Right atrium auricular region (tissue), 2 donors: Measurements from ENCODE around the gene LEMD2. TPM values are rescaled to one million over a fixed set of nuclear protein-coding genes. Genes with fewer than 3 reads are reported as not detected.

Experiments
- DNase-seq: peaks from one replicate; pipeline ENCODE4 v3.0.0-alpha.2; 2019; ENCODE audit warnings: low spot score
- H3K27ac ChIP-seq, 2 donors: fragments of 200-600 bp; sonication (generic); 1 replicate in 1 of 2; 2 replicates in 1 of 2; pipeline ENCODE4 v1.5.1; 2016 to 2019
- H3K27me3 ChIP-seq, 2 donors: fragments of 200-600 bp; sonication (generic); one replicate each; pipeline versions ENCODE4 v1.5.1 to v1.6.0; 2017 to 2019
- H3K36me3 ChIP-seq: fragments of 200-600 bp; sonication (generic); one replicate; pipeline ENCODE4 v1.5.1; 2016
- H3K4me1 ChIP-seq, 2 donors: fragments of 200-600 bp; sonication (generic); one replicate each; pipeline versions ENCODE4 v1.5.1 to v1.6.0; 2017 to 2019
- H3K4me3 ChIP-seq, 2 donors: fragments of 200-600 bp; sonication (generic); 1 replicate in 1 of 2; 2 replicates in 1 of 2; pipeline ENCODE4 v1.5.1; 2017 to 2019; ENCODE audit warnings: mild to moderate bottlenecking in 1 of 2, moderate library complexity in 1 of 2
- H3K9me3 ChIP-seq, 2 donors: fragments of 200-600 bp; sonication (generic); one replicate each; pipeline ENCODE4 v1.5.1; 2019
- total RNA-seq, 2 donors: library from RNA; depleted of rRNA; stranded (reverse); fragments of >200 nt; gene quantifications; one replicate each; pipeline ENCODE4 v1.1.0, GENCODE V29; 2016
- TF ChIP-seq, protein P1 (sequence below), 2 donors: fragments of 200-600 bp; sonication (generic); IDR thresholded peaks; one replicate each; pipeline ENCODE4 v1.5.1; 2019; ENCODE audit warnings: antibody characterized with exemption in 2 of 2

The LEMD2 gene
- total RNA-seq, 2 donors from 2014 or later, result 25.9 to 28.1 TPM

DNA sequence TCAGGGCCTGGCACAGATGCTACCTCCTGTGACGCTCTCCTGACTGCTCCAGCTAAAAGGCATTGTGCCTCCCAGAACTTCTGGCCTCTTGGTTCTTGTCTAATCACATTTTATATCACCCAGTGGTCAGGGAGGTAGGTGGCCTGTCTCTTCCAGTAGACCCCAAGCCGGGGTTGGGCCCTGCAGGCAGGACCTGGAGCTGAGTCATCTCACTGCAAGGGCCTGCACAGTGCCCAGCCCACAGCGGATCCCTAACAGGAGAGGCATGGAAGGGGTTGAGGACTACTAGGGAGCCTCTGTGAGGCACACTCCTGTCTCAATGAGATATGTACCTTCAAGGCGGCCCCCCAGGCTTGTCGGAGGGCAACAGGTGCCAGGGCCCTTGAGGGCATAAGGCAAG is 6.4 kb downstream of the LEMD2 start:
- Histone ChIP-seq H3K27ac (no peak overlapping the region), H3K4me3 (no peak overlapping the region), H3K4me1 (peaks cover 0 to 54% of the 10 kb centered on the region in 2 donors), H3K27me3 (no peaks in the 10 kb centered on the region), H3K9me3 (no peaks in the 10 kb centered on the region), H3K36me3 (peaks cover 73% of the 10 kb centered on the region)
- TF ChIP-seq, protein P1, sequence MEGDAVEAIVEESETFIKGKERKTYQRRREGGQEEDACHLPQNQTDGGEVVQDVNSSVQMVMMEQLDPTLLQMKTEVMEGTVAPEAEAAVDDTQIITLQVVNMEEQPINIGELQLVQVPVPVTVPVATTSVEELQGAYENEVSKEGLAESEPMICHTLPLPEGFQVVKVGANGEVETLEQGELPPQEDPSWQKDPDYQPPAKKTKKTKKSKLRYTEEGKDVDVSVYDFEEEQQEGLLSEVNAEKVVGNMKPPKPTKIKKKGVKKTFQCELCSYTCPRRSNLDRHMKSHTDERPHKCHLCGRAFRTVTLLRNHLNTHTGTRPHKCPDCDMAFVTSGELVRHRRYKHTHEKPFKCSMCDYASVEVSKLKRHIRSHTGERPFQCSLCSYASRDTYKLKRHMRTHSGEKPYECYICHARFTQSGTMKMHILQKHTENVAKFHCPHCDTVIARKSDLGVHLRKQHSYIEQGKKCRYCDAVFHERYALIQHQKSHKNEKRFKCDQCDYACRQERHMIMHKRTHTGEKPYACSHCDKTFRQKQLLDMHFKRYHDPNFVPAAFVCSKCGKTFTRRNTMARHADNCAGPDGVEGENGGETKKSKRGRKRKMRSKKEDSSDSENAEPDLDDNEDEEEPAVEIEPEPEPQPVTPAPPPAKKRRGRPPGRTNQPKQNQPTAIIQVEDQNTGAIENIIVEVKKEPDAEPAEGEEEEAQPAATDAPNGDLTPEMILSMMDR (IDR thresholded peaks at IDR 0.05), result no peak
- DNase-seq, result no peak

GRCh38 chr6:33781131-33781975 is 7.6 kb downstream of the LEMD2 start:
- TF ChIP-seq, protein P1 (IDR thresholded peaks at IDR 0.05), result no peak
- no peaks in the 10 kb centered on the region for H3K27me3 ChIP-seq
- H3K4me1 ChIP-seq, result peaks cover 0 to 42% of the 10 kb centered on the region in 2 donors
- DNase-seq, result no peak
- no peak overlapping the region for H3K4me3 ChIP-seq
- peaks cover 82% of the 10 kb centered on the region for H3K36me3 ChIP-seq
- no peaks in the 10 kb centered on the region for H3K9me3 ChIP-seq
- peak overlapping the region; percentile 39 to 53 for H3K27ac ChIP-seq

DNA sequence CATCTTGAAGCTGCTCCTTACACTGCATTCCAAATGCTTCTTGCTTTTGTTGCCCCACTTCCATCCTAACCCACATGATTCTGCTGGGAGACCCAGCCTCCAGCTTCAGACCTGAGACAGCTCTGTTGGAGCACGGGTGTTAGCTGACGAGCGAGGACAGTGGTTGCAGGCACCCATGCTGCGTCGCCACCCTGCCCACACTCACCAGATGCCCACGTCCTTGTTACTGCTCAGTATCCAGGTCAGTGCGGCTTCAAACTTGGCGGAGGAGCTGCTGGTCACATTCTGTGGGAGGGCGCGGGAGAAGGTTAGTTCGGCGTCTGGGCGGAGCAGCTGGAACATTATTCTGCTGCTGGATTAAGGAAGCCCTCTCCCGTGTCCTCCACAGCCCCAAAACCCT is 9.0 kb downstream of the LEMD2 start:
- Histone ChIP-seq H3K27me3 (no peaks in the 10 kb centered on the region), H3K36me3 (peaks cover 91% of the 10 kb centered on the region), H3K9me3 (no peaks in the 10 kb centered on the region), H3K4me3 (no peak overlapping the region), H3K27ac (no peak overlapping the region), H3K4me1 (peaks cover 0 to 27% of the 10 kb centered on the region in 2 donors)
- TF ChIP-seq, protein P1 (IDR thresholded peaks at IDR 0.05), result no peak
- no peak for DNase-seq

DNA sequence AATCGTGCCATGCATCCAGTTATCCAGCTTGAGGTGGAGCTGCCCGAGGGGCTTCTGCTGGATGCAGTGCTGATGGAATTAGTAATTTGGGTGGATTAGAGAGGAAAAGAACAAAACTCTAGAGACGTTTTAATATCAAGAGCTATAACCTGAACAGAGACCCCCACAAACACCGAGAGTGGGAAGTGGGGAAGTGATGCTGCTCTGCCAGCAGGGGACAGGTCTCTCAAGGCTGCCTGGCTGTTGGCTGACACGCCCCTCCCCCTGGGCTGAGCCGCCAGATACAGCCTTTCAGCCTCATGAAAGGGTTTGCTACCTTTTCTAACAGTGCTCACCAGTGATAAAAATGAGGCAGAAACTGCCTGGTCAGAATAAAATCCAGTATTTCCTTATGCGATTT is 9.6 kb downstream of the LEMD2 start:
- H3K36me3 ChIP-seq, result peaks cover 94% of the 10 kb centered on the region
- peaks cover 0 to 21% of the 10 kb centered on the region in 2 donors for H3K4me1 ChIP-seq
- H3K27ac ChIP-seq, result no peak overlapping the region
- H3K27me3 ChIP-seq, result no peaks in the 10 kb centered on the region
- TF ChIP-seq, protein P1 (IDR thresholded peaks at IDR 0.05), result no peak
- no peaks in the 10 kb centered on the region for H3K9me3 ChIP-seq
- H3K4me3 ChIP-seq, result no peak overlapping the region
- DNase-seq, result no peak

- Histone ChIP-seq H3K27ac (no peak overlapping the region), H3K36me3 (peaks cover 92% of the 10 kb centered on the region), H3K27me3 (no peaks in the 10 kb centered on the region), H3K4me3 (no peak overlapping the region), H3K4me1 (peaks cover 0 to 21% of the 10 kb centered on the region in 2 donors), H3K9me3 (no peaks in the 10 kb centered on the region)
- DNase-seq, result no peak
- TF ChIP-seq, protein P1 (IDR thresholded peaks at IDR 0.05), result no peak
Measured at GRCh38 chr6:33778444-33779121, 10.3 kb downstream of the LEMD2 start.
